ENCODE data around the gene CDH4.

CDH4 gene

DNA sequence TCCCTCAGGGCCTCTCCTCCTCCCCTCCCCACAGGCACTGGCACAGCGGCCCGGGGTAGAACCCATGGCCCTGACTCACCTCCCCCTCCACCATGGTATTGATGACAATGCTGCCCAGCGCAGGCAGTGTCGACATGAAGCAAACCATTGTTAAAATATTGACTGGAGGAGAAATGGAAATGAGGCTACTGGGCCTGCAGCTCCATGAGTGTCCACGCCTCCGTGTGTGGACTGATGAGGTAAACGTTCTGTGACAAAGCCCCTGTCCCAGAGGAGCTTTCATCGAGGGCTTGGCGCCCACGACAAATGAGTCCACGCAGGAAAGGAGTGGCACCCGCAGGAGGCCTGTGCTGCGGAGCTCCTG lies 410.9 kb downstream of the CDH4 start:
- TF ChIP-seq ZNF274 (IDR thresholded peaks at IDR 0.05; ENCODE audit: low read depth, low read length) = no peak
- no peak overlapping the region for H3K4me3 ChIP-seq (ENCODE audit: low read length)

DNA sequence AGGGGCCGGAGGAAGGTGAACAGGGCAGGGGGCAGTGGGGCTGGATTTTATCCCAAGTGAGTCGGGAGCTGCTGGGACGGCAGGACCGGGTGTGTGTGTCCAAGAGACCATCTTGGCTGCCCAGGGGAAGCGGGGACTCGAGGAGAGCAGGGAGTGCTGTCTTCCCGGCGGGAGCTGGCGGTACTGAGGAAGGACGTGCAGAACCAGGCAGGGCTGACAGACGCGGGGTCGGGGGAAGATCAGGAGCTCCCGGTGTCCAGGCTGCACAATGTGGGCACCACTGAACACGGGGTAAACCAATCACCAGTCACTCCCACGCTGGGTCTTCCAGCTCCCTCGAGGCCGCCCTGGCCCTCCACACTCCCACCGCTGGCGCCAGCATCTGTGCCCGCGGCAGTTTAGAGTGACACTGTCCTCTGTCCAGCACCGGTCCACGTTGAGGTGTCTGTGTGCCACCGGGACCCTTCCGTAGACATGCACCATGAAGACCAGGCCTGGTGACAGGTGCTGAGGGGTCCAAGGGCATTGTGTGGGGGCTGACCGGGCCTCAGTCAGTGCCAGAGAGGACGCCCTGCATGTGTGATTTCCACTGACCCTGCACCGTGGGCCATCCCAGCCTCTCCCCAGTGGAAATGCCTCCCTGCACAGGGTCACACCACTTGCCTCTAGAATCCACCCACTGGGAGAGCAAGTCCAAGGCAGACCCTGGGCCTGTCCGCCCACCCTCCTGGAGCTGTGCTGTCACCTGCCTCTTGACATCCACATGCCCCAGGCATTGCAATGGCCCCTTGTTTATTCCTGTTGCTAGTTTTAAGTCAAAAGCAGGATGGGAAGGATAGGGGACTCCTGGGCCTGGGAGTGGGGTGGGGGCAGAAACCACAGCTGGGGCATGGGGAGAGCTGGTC lies 411.7 kb downstream of the CDH4 start:
- no peak for TF ChIP-seq ZNF274 (IDR thresholded peaks at IDR 0.05; ENCODE audit: low read depth, low read length)
- H3K4me3 ChIP-seq (ENCODE audit: low read length) = no peak overlapping the region

DNA sequence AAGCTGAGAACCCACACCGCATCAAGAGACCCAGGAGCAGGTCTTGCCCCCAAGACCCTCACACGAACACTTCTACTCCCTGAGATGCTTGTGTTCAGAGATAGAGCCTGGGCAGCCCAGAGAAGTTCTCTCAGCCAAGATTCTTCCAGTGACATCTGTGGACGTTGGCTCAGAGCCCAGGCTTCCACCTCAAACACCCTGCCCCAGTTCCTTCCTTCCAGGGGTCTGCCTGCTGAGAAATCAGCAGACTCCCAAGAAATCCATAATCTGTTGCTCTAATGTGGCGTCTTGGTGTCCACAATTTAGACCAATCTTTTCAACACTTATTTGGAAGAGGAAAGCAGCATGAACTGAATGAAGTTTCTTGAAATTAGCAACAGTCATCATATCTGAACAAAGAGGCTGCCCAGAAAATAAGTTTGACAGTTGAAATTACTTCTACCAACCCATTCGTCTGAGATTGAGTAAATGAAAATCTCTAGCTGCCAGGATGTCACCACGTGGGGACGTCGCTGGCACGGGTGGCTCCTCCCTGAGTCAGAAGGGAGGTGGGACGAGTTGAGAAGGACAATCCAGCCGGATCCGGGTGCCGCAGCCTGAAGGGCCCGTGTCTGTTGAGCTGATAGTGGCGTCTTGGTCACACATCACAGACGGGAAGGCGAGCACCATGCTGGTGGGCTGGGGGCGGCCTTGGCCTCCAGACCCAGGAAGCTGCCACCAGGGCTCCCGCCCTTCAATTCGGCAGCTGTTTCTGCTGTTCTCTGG lies 412.7 kb downstream of the CDH4 start:
- TF ChIP-seq ZNF274 (IDR thresholded peaks at IDR 0.05; ENCODE audit: low read depth, low read length) = no peak
- no peak overlapping the region for H3K4me3 ChIP-seq (ENCODE audit: low read length)

DNA sequence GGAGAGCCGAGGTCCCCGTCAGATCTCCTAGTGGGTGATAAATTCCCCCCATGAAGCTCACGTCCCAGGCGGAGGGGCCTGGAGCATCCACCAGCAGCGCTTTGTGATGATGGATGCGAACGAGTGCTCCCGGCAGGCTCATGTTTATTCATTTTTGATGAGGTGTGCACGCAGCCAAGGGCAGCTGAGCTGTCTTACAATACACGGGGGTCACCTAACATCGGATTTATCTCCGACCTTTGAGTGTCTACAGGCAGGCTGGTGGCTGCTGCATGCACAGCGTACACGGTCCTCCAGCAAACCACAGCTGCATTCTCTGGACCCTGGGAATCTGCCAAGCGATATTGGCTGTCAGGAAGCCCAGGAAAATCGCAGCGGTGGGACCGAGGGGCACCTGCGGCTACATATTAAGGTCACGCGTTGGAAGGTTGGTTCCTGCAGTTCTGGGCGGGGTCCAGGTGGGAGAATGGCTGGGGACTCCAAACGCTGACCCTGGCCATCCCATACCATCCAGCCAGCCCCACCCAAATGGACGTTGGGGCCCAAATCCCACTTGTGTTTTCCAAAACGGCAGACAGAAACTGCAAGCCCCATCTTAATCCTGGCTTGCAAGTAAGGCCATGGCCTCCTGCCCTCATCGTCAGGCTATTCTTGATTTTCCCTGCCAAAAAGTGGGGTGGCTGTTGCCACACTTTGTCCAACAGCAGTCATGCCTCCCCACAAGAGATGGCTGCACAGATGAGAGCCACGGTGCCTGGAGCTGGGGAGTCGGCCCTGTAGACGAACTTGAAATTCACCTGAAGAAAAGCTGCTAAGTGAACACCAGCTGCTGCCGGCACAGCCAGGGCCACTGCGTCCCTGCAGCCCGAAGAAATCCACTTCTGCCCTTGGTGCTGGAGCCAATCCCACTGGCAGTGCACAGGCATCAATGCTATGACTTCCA lies 413.7 kb downstream of the CDH4 start:
- no peak overlapping the region for H3K4me3 ChIP-seq (ENCODE audit: low read length)
- TF ChIP-seq ZNF274 (IDR thresholded peaks at IDR 0.05; ENCODE audit: low read depth, low read length) = no peak

DNA sequence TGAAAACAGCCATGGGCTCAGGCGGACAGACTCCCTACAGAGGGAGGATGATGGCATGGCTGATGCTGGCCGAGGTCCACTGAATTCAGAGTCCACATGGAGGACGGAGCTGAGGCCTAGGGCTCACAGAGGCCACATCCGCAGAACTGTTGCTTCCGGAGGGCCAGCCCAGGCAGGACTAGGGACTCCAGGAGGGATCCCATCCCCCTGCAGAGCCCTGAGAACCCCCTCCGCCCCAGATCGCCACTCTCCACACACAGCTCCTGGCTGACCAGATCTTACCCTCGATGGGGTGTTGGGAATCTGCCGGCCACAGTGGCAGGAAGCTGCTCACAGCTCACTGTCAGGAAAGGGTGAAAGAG lies 414.4 kb downstream of the CDH4 start:
- no peak for TF ChIP-seq ZNF274 (IDR thresholded peaks at IDR 0.05; ENCODE audit: low read depth, low read length)
- no peak overlapping the region for H3K4me3 ChIP-seq (ENCODE audit: low read length)

DNA sequence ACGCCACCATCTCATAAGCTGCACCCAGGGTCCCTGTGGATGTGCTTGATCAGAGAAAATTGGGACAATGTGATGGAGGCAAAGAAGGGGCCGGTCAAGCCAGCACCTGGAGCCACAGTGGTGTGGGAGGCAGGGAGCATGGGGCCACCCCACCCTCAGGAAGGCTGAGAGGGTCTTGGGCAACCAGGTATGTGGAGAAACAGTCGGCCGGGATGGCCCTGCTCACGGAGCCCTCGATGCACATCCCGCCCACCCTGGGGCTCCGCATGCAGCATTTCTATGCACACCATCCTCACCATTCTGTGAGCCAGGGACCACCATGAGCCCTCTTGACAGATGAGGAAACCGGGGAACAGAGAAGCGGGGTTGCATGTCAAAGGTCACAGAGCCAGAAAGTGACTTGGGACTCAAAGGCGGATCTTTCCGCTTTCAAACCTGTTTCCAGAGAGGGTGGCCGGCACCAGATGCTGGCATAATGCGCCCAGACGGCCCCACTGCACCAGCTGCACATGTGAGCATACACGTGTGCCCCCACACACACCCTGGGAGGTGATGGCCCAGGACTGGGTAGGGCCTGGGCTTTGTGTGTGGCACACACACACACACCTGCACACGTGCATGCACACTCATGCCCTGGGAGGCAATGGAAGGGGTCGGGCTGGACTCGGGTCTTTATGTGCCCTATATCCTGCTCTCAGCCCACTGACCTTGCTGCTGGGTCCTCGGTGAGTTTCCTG lies 415.2 kb downstream of the CDH4 start:
- H3K4me3 ChIP-seq (ENCODE audit: low read length) = no peak overlapping the region
- no peak for TF ChIP-seq ZNF274 (IDR thresholded peaks at IDR 0.05; ENCODE audit: low read depth, low read length)

DNA sequence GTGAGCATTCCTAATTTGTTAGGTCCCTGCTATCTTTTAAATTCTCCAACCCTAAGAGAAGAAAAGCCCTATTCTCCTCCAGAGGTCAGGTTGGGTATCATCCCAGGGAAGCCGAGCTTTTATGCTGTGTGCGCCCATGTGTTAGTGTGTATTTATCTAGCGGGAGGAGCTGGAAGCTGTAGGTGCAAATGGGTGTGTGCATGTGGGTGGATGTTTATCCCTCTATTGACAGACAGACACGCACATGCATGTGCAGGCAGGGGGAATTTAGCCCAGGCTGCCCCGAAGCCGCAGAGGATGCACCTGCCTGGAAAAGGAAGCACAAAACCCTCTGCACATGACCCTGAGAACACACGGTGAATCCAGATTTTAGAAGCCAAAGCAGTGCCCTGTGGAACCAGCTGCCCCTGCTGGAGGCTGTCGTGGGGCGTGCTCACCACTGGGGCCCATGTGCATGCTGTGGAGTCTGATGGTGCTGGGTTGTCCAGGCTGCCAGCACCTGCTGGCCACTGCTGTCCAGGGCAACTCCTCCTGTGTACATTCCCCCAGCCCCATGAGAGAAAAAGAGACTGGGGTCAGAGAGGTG lies 416.1 kb downstream of the CDH4 start:
- no peak overlapping the region for H3K4me3 ChIP-seq (ENCODE audit: low read length)
- no peak for TF ChIP-seq ZNF274 (IDR thresholded peaks at IDR 0.05; ENCODE audit: low read depth, low read length)

DNA sequence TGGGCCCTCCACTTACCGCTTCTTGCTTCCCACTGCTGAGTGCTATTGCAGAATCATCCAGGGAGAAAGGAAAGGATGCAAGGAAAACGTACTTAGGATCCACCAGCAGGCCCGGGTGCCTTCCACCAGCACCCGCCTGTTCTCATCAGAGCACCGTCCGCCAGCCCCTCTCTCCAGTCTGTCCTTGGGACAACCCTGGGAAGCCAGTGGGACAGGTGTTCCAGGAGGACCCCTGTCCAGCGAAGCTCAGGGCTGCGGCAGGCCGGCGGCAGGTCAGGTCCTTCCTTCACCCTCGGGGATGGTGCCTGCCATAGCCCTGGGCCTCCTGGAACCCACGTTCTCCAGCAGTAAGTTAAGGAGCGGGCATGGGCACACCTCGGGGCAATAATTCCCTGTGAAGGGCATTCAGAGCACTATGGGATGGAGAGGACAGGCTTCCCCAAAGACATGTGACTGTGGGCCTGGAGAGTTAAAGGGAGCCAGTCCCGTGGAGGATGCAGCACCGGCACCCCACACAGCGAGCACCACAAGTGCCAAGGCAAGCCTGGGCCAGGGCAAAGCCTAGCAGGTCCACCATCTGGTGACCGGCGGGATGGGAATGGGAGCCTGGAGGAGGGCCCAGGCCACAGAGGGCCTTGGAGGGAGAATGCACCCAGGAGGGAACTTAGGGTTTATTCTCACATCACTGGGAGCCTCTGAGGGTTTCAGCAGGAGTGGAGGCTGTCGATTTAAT lies 416.9 kb downstream of the CDH4 start:
- H3K4me3 ChIP-seq (ENCODE audit: low read length) = no peak overlapping the region
- no peak for TF ChIP-seq ZNF274 (IDR thresholded peaks at IDR 0.05; ENCODE audit: low read depth, low read length)

DNA sequence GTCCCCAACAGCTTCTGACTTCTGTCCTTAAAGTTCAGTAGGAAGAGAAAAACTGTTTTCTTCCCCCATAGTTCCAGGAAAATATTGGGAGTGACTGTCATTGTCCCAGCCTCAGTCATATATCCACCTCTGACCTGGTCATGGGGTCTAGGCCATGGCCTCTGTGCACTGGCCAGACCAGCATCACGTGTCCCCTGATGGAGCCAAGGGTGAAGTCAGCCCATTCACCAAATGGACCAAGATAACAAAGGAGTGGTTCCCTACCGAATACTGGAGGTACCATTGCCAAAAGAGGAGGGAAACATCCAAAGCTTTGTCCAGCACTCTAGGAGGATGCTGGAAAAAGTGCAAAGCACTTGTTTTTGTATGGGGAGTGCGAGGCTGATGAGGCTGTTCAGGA lies 418.2 kb downstream of the CDH4 start:
- TF ChIP-seq ZNF274 (IDR thresholded peaks at IDR 0.05; ENCODE audit: low read depth, low read length) = no peak
- no peak overlapping the region for H3K4me3 ChIP-seq (ENCODE audit: low read length)

DNA sequence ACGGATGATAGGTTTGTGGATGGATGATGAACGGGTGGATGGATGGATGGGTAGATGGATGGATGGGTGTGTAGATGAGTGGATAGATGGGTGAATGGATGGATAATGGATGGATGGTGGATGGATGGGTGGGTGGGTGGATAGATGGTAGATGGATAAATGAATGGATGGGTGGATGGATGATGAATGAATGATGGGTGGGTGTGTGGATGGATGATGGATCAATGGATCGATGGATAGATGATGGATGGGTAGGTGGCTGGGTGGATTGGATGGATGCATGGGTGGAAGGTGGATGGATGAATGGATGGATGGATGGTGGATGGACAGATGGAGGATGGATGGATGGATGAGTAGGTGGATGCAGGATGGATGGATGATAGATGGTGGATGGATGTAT lies 419.5 kb downstream of the CDH4 start:
- no peak overlapping the region for H3K4me3 ChIP-seq (ENCODE audit: low read length)
- no peak for TF ChIP-seq ZNF274 (IDR thresholded peaks at IDR 0.05; ENCODE audit: low read depth, low read length)

DNA sequence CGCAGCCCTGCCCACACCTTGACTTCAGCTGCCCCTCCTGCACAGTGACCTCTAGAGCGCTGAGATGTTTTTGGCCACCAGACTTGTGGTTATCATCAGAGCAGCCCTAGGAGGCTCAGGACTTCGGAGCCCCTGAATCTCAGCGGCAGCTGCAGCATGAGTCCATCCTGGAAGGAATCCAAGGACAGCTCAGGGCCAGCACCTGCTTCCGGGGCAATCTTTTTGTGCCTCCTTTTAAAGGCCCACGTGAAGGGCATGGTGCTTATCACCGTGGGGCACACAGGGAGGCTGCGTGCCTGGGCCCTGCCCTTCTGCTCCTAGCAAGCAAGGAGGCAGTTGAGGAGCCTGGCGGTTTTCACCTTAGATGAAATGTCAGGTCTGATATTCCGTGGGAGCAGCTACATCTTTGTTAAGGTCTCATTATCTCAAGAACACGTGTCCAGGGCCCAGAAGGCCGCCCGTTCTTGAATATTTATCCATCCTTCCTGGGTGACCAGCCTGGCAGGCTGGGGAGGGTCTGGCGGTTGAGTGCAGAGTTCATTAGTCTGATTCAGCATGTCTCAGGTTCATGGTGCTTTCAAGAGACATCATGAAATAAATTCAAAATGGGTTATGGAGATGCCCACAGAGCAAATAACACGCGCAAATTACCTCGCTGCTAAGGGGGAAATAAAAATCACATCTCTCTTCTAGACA lies 421.2 kb downstream of the CDH4 start:
- H3K4me3 ChIP-seq (ENCODE audit: low read length) = no peak overlapping the region
- no peak for TF ChIP-seq ZNF274 (IDR thresholded peaks at IDR 0.05; ENCODE audit: low read depth, low read length)

DNA sequence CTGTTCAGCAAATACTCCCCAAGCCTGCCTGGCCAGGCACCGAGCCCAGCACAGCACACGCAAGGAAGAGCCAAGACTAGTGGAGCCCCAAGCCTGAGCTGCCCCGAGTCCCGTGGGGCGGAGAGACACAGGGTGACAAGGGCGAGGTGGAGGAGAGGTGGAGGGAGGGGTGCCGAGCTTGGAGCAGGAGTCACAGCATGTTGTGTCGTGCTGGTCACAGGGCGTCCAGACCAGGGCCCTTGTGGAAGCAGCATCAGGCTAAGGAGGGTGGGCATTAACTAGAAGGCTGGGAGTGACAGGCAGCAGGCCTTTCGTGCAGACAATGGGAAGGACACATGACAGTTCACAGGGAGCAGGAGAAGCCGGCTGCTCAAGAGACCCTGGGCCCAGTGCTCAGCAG lies 422.1 kb downstream of the CDH4 start:
- TF ChIP-seq ZNF274 (IDR thresholded peaks at IDR 0.05; ENCODE audit: low read depth, low read length) = no peak
- no peak overlapping the region for H3K4me3 ChIP-seq (ENCODE audit: low read length)

Measured in GM08714 (cell line).